ENCODE data around the gene SPP1.

SPP1 gene

DNA sequence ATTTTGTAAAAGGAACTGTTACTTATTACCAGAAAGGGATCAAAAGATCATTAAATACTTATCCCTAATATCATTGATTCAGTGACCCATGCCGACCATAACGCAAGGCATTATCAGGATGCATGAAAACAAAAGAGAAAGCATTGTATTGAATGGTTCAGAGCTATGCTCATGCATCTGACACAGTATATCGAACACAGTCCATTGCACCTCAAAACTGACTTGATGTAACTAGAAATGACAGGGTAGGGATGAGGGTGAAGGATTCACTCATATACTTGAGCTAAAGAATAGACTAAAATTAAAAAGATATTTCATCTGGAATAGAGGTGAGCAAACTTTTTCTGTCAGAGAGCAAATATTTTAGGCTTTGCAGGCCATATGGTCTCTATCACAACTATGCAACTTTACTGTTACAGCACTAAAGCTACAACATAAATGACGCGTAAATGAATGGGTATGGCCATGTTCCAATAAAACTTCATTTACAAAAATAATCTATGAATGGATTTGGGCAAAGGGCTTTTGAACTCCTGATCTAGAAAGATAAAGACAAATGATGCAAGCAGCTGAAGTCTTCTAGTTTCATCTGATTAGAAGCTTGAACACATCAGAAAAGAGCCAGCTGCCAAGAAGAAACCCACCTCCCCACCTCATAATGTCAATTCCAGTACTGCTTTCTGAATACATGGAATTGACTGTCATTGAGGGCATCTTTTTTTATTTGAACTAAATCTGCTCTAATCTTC is 12.9 kb upstream of the SPP1 start:
- no peak overlapping the region for H3K4me3 ChIP-seq (ENCODE audit: low read length)
- H3K27ac ChIP-seq (ENCODE audit: low read depth, low read length) = no peak overlapping the region
- no peaks in the 10 kb centered on the region for H3K27me3 ChIP-seq (ENCODE audit: control insufficient read depth, insufficient read depth, low read length)
- no peak overlapping the region for H3K9ac ChIP-seq (ENCODE audit: low read length)
- no peaks in the 10 kb centered on the region for H3K36me3 ChIP-seq (ENCODE audit: control insufficient read depth, insufficient read depth, low read length)
- H3K4me1 ChIP-seq (ENCODE audit: control insufficient read depth, insufficient read depth, low read length) = no peaks in the 10 kb centered on the region

DNA sequence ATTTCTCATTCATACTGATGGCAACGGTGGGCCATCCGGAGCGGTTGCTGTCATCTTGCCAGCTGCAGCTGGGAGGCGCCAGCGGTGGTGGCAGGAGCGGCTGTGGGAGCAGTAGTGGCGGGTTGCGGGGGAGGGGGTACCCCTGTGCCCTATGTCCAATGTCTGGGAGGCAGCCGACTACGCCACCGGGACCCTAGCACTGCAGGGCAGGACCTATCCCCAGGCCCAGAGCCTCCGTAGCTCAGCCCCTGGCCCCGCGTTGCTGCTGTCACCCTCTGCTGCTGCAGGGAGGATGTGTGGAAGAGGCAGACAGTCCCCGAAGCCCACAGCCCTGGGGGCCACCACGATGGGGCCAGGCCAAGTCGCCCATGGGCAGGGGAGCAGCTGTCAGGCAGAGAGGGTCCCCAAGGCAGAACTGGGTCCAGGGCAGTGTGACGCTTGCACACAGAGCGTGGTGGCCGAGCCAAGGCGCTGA is 10.0 kb upstream of the SPP1 start:
- Histone ChIP-seq H3K9ac (ENCODE audit: low read length) (no peak overlapping the region), H3K4me1 (ENCODE audit: control insufficient read depth, insufficient read depth, low read length) (no peaks in the 10 kb centered on the region), H3K27ac (ENCODE audit: low read depth, low read length) (no peak overlapping the region), H3K4me3 (ENCODE audit: low read length) (no peak overlapping the region), H3K36me3 (ENCODE audit: control insufficient read depth, insufficient read depth, low read length) (no peaks in the 10 kb centered on the region), H3K27me3 (ENCODE audit: control insufficient read depth, insufficient read depth, low read length) (no peaks in the 10 kb centered on the region)

DNA sequence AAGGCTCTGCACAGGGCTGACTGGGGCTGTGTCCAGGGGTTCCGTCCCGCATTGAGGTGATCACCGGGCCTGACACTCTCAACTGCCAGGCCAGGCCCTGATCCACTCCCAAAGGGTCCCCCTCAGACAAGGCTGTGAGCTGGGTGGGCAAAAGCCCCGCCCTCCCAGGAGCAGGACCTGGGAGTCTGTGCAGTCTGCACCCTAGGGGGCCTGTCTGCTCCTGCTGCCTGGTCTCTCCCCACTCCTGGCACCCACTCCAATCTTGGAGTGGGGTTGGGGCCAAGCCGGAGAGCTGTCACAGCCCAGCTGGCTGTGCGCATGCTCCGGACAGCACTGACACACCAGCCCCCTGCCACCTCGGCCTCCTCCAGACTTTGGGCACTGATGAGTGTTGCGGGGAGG is 9.4 kb upstream of the SPP1 start:
- Histone ChIP-seq H3K4me3 (ENCODE audit: low read length) (no peak overlapping the region), H3K36me3 (ENCODE audit: control insufficient read depth, insufficient read depth, low read length) (no peaks in the 10 kb centered on the region), H3K27me3 (ENCODE audit: control insufficient read depth, insufficient read depth, low read length) (no peaks in the 10 kb centered on the region), H3K4me1 (ENCODE audit: control insufficient read depth, insufficient read depth, low read length) (no peaks in the 10 kb centered on the region), H3K9ac (ENCODE audit: low read length) (no peak overlapping the region), H3K27ac (ENCODE audit: low read depth, low read length) (no peak overlapping the region)

DNA sequence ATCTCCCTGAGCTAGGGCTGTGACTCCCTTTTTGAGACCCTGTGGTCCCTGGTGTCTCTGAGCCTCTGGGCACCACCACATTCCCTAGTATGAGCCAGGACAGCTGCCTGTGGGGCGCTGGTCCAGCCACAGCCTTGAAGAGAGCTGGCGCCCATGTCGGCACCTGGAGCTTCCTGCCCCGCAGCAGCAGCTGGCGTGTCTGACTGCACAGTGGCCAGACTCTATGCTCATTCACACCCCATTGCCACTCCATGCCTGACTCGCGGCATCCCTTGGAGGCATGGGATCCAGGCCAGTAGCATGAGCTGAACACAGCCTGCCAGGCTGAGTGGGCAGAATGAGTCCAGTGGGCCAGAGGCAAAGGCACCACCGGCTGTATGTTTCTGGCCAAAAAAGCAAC is 8.3 kb upstream of the SPP1 start:
- Histone ChIP-seq H3K27ac (ENCODE audit: low read depth, low read length) (no peak overlapping the region), H3K4me3 (ENCODE audit: low read length) (no peak overlapping the region), H3K4me1 (ENCODE audit: control insufficient read depth, insufficient read depth, low read length) (no peaks in the 10 kb centered on the region), H3K36me3 (ENCODE audit: control insufficient read depth, insufficient read depth, low read length) (no peaks in the 10 kb centered on the region), H3K27me3 (ENCODE audit: control insufficient read depth, insufficient read depth, low read length) (no peaks in the 10 kb centered on the region), H3K9ac (ENCODE audit: low read length) (no peak overlapping the region)

DNA sequence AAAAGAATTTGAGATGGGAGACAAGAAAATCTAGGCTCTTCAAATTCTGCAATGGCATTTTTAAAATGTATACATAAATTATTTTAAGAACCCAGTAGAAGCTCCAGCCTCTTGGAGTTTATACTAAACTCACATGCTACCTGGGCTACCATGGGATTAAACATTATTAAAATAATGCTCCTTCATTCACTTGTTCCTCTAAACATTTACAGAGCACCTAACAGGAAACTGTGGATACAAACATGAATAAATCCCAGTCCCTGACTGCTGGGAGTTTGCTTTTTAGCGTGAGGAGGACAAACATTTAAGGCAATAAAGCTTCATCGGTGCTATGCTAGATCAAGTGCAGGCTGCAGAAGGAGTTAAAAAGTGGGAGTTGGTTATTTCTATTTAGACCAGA is 5.4 kb upstream of the SPP1 start:
- Histone ChIP-seq H3K36me3 (ENCODE audit: control insufficient read depth, insufficient read depth, low read length) (no peaks in the 10 kb centered on the region), H3K4me1 (ENCODE audit: control insufficient read depth, insufficient read depth, low read length) (no peaks in the 10 kb centered on the region), H3K4me3 (ENCODE audit: low read length) (no peak overlapping the region), H3K9ac (ENCODE audit: low read length) (no peak overlapping the region), H3K27ac (ENCODE audit: low read depth, low read length) (no peak overlapping the region), H3K27me3 (ENCODE audit: control insufficient read depth, insufficient read depth, low read length) (no peaks in the 10 kb centered on the region)

DNA sequence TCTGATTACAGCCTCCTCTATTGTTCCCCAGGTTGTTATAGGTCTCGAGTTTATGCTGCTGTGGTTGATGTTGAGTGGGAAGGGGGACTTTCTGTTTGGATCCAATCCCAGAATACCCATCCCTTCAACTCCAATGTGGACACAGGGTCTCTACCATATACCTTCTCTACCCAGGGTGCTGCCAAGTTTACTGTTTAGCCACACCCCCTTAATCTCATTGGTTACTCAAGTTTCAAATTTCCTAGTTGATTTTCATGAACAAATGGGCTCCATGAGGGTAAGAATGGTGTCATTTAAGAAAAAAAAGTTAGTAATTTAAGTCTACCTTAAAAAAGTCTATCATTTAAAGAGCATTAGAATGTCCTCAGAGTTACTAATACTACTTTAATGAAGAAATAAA is 3.6 kb upstream of the SPP1 start:
- H3K36me3 ChIP-seq (ENCODE audit: control insufficient read depth, insufficient read depth, low read length) = no peaks in the 10 kb centered on the region
- no peak overlapping the region for H3K9ac ChIP-seq (ENCODE audit: low read length)
- no peak overlapping the region for H3K27ac ChIP-seq (ENCODE audit: low read depth, low read length)
- no peak overlapping the region for H3K4me3 ChIP-seq (ENCODE audit: low read length)
- H3K4me1 ChIP-seq (ENCODE audit: control insufficient read depth, insufficient read depth, low read length) = no peaks in the 10 kb centered on the region
- no peaks in the 10 kb centered on the region for H3K27me3 ChIP-seq (ENCODE audit: control insufficient read depth, insufficient read depth, low read length)

DNA sequence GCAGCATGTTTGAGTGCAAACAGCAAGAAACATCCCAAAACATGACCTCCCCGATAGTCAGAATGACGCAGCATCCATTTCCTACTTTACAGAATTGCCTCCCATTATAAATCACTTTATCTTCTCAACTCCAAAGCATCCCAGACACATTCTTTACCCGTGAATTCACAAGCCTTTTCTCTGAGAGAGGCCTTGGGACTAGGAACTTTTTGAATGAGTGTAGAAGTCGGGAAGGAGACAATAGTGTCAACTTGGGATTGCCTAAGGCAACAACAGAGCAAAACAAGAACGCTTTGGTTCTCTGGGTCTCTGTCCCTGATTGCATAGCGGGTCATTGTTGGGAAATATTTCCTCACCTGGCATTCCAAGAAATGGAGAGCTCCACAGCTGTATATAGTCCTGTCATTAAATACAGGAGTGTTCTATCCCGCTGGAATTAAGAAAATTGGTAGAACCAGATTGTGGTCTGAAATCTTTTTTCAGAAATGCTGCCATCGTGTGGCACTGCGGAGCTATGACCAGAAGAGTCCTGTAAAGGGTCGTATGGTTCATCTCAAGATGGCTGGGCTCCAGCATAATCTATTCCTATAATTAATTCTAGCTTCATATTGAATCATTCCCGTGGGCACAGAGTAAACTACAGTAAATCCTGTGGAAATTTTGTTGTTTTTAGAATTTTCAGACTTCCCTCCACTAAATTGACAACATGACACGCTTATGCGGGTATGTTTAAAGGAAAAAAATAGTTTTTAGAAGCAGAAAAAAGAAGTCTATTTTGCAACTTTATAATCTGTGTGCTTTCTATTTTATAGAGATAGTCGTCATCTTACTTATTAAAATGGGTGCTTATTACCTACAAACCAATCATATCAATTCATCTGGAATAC is 2.0 kb upstream of the SPP1 start:
- Histone ChIP-seq H3K9ac (ENCODE audit: low read length) (no peak overlapping the region), H3K27ac (ENCODE audit: low read depth, low read length) (no peak overlapping the region), H3K36me3 (ENCODE audit: control insufficient read depth, insufficient read depth, low read length) (no peaks in the 10 kb centered on the region), H3K4me3 (ENCODE audit: low read length) (no peak overlapping the region), H3K4me1 (ENCODE audit: control insufficient read depth, insufficient read depth, low read length) (no peaks in the 10 kb centered on the region), H3K27me3 (ENCODE audit: control insufficient read depth, insufficient read depth, low read length) (no peaks in the 10 kb centered on the region)

DNA sequence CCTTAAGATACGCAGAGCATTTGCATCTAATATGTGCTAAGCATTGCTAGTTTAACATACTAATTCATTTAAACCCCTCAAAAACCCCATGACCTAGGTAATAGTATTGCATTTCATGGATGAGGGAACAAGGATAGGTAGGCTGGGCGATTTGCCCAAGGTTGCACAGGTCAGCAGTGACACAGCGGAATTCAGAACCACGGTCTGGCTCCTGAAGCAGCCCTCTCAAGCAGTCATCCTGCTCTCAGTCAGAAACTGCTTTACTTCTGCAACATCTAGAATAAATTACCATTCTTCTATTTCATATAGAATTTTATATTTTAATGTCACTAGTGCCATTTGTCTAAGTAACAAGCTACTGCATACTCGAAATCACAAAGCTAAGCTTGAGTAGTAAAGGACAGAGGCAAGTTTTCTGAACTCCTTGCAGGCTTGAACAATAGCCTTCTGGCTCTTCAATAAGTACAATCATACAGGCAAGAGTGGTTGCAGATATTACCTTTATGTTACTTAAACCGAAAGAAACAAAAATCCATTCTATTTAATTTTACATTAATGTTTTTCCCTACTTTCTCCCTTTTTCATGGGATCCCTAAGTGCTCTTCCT is 555 bp upstream of the SPP1 start:
- H3K36me3 ChIP-seq (ENCODE audit: control insufficient read depth, insufficient read depth, low read length) = no peaks in the 10 kb centered on the region
- no peak overlapping the region for H3K4me3 ChIP-seq (ENCODE audit: low read length)
- no peaks in the 10 kb centered on the region for H3K27me3 ChIP-seq (ENCODE audit: control insufficient read depth, insufficient read depth, low read length)
- H3K9ac ChIP-seq (ENCODE audit: low read length) = no peak overlapping the region
- no peak overlapping the region for H3K27ac ChIP-seq (ENCODE audit: low read depth, low read length)
- H3K4me1 ChIP-seq (ENCODE audit: control insufficient read depth, insufficient read depth, low read length) = no peaks in the 10 kb centered on the region

DNA sequence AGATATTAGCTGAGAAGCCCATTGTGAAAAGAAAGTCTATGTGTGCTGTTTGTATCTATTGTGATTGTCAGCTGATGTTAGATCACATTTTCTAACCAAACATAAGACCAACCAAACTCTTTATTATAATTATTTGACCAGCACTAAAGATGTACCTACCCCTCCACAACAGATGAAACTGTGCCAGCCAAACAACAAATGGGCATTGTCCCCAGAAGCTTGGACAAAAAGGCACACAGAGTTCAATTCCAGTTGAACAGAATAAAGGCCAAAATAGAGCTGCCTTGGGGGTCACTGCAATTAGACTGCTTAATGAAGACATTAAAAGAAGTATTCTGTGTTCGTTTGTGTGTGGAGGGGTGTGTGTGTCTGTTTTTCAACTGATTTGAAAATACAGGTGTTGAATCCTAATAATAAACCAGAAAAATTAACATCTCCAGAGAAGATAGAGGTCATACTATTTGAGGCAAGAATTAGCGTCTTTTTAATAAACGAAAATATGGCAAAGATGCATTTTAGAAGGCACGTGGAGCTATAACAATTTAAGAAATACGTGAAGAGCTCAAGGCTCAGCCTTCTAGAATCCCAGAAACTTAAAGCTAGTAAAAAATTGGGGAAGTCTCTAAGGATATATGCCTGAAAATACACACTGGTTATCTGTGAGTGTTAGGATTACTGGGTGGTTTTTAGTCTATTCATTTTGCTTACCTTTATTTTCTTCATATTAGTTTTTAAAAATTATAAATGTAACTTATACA is 2.2 kb downstream of the SPP1 start:
- Histone ChIP-seq H3K36me3 (ENCODE audit: control insufficient read depth, insufficient read depth, low read length) (no peaks in the 10 kb centered on the region), H3K9ac (ENCODE audit: low read length) (no peak overlapping the region), H3K27ac (ENCODE audit: low read depth, low read length) (no peak overlapping the region), H3K4me1 (ENCODE audit: control insufficient read depth, insufficient read depth, low read length) (no peaks in the 10 kb centered on the region), H3K27me3 (ENCODE audit: control insufficient read depth, insufficient read depth, low read length) (no peaks in the 10 kb centered on the region), H3K4me3 (ENCODE audit: low read length) (no peak overlapping the region)

DNA sequence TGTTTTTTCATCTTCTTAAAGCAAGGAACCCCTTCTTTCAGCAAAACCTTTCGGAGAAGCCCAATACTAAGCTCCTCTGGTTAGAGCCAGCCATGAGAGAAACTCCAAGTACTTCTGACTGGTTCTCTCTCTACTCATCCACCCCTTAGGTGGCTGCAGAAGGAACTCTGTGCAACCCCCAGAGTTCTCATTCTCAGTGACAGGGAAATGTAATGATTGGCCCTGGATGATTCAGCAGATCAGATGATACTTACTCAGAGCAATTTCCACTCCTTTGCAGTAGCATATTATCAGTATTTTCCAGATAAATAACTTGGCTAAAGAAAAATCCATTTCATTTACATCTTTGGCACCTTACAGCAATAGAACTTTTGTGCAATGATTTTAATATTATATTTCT is 3.2 kb downstream of the SPP1 start:
- no peak overlapping the region for H3K9ac ChIP-seq (ENCODE audit: low read length)
- H3K27ac ChIP-seq (ENCODE audit: low read depth, low read length) = no peak overlapping the region
- H3K4me3 ChIP-seq (ENCODE audit: low read length) = no peak overlapping the region
- no peaks in the 10 kb centered on the region for H3K36me3 ChIP-seq (ENCODE audit: control insufficient read depth, insufficient read depth, low read length)
- no peaks in the 10 kb centered on the region for H3K27me3 ChIP-seq (ENCODE audit: control insufficient read depth, insufficient read depth, low read length)
- H3K4me1 ChIP-seq (ENCODE audit: control insufficient read depth, insufficient read depth, low read length) = no peaks in the 10 kb centered on the region

DNA sequence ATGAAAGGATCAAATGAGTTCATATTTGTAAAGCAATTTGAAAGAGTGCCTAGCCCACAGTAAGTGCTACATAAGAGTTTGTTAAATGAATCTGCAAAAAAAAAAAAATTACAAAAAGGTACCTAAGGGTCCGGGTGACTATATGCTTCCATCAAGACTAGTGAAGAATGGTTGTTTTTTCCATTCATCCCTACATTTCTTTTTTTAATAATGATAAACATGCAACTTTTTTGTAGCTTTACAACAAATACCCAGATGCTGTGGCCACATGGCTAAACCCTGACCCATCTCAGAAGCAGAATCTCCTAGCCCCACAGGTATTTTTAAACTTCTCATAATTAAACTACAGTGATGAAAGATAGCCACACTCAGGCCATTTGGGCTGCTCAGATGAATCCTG is 4.3 kb downstream of the SPP1 start:
- H3K4me3 ChIP-seq (ENCODE audit: low read length) = no peak overlapping the region

DNA sequence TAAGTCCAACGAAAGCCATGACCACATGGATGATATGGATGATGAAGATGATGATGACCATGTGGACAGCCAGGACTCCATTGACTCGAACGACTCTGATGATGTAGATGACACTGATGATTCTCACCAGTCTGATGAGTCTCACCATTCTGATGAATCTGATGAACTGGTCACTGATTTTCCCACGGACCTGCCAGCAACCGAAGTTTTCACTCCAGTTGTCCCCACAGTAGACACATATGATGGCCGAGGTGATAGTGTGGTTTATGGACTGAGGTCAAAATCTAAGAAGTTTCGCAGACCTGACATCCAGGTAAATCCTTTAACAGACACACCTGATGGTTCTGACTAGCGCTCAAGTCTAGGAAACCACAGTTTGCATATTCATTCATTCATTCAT is 6.0 kb downstream of the SPP1 start:
- H3K36me3 ChIP-seq (ENCODE audit: control insufficient read depth, insufficient read depth, low read length) = no peaks in the 10 kb centered on the region
- no peak overlapping the region for H3K9ac ChIP-seq (ENCODE audit: low read length)
- no peaks in the 10 kb centered on the region for H3K4me1 ChIP-seq (ENCODE audit: control insufficient read depth, insufficient read depth, low read length)
- H3K4me3 ChIP-seq (ENCODE audit: low read length) = no peak overlapping the region
- H3K27me3 ChIP-seq (ENCODE audit: control insufficient read depth, insufficient read depth, low read length) = no peaks in the 10 kb centered on the region
- no peak overlapping the region for H3K27ac ChIP-seq (ENCODE audit: low read depth, low read length)

More for the DNA sequence above, 4.3 kb downstream of the SPP1 start:
- H3K27me3 ChIP-seq (ENCODE audit: control insufficient read depth, insufficient read depth, low read length) = no peaks in the 10 kb centered on the region
- H3K36me3 ChIP-seq (ENCODE audit: control insufficient read depth, insufficient read depth, low read length) = no peaks in the 10 kb centered on the region
- H3K9ac ChIP-seq (ENCODE audit: low read length) = no peak overlapping the region
- no peak overlapping the region for H3K27ac ChIP-seq (ENCODE audit: low read depth, low read length)
- no peaks in the 10 kb centered on the region for H3K4me1 ChIP-seq (ENCODE audit: control insufficient read depth, insufficient read depth, low read length)

Measured in rectal smooth muscle tissue (tissue), 1 donor.